GM13976 (cell line): ENCODE results near the gene KDM4B.
"Not testable (repeated sequence)": the region's sequence is repeated elsewhere in the genome, so short reads cannot be mapped to it uniquely, and the experiment has no call there.

Experiments
- DNase-seq: peaks from one replicate; pipeline ENCODE4 v3.0.0; 2012; ENCODE audit warnings: low spot score
- CTCF ChIP-seq: IDR thresholded peaks from 2 replicates; pipeline ENCODE4 v1.5.1; 2012; ENCODE audit warnings: borderline replicate concordance, mild to moderate bottlenecking; ENCODE audit not compliant: insufficient read depth; ENCODE audit errors: extremely low read depth, missing control alignments, control extremely low read depth
- in situ Hi-C: fragments of 300-500 bp; cut with MboI; formaldehyde crosslinking; loops from one replicate; pipeline ENCODE4 v1.12.0; 2022; ENCODE audit warnings: low sequenced_read_pairs, mixed read lengths, inconsistent platforms; ENCODE audit not compliant: unreplicated experiment

The KDM4B gene

DNA sequence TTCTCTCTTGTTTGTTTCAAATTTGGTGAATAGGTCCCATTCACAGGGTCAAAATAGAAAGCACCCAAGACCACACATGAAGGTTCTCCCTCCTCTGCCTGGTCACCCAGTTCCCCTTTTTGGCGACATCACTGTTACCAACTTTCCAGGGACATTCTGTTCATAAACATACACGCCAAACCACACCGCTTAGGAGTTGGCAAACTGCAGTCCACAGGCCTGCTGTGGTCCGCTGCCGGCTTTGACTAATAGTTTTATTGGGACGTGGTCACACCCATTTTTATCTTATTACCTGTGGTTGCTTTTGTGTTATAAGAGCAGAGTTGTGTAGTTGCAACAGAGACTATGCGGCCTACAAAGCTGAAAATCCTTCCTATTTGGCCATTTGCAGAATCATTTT, 35.4 kb upstream of the KDM4B start:
- in situ Hi-C loops = no loop called here
- DNase-seq = no peak
- TF ChIP-seq CTCF = no peak

DNA sequence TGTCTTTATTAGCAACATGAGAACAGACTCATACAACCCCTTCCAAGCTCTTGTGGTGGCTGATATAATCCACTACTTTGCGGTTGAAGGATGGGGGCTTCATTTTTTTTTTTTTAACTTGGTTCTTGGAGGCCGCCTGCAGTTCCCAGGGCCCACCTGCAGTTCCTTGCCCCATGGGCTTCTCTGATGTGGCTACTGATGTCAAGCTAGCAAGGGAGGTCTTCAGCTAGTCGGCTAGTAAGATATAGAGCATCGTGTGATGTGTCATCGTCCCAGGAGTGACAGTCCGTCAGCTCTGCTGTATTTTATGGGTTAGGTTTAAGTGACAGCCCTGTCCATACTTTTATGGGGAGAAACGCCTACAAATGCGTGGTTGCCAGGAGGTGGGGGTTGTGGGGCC, 33.5 kb upstream of the KDM4B start:
- TF ChIP-seq CTCF = no peak
- in situ Hi-C loops = no loop called here
- DNase-seq = no peak

GRCh38 chr19:4937060-4937459, 31.9 kb upstream of the KDM4B start:
- no peak for TF ChIP-seq CTCF
- in situ Hi-C loops = no loop called here
- DNase-seq = no peak

GRCh38 chr19:4938461-4938860, 30.5 kb upstream of the KDM4B start:
- in situ Hi-C loops, DNase-seq: not testable (repeated sequence)

DNA sequence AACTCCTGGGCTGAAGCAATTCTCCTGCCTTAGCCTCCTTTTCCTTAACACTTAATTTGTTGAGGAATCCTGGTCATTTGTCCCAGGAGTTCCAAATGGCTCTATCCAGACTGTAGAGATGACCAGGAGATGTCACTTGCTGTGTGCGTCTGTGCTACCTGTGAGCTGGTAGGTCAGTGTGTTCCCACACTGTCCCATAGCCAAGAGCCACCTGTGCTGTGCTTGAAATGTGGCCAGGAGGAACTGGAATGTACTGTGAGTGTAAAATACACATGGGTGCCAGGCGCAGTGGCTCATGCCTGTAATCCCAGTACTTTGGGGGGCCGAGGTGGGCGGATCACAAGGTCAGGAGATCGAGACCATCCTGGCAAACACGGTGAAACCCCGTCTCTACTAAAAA, 29.4 kb upstream of the KDM4B start:
- in situ Hi-C loops = no loop called here
- DNase-seq = no peak
- TF ChIP-seq CTCF = no peak

DNA sequence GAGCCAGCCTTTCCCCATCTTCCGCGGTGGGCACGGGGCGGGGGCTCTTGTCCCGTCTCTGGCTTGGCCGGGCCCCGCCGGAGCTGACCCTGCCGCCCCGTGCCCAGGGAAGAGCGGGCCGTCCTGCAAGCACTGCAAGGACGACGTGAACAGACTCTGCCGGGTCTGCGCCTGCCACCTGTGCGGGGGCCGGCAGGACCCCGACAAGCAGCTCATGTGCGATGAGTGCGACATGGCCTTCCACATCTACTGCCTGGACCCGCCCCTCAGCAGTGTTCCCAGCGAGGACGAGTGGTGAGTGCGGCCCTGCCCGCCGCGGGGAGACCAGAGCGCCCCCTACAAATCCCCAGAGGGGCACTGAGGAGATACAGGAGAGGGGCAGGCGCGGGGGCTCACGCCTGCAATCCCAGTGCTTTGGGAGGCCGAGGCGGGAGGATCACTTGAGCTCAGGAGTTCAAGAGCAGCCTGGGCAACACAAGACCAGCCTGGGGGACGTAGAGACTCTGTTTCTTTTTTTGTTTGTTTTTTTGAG, 27.2 kb upstream of the KDM4B start:
- DNase-seq, in situ Hi-C loops: not testable (repeated sequence)

DNA sequence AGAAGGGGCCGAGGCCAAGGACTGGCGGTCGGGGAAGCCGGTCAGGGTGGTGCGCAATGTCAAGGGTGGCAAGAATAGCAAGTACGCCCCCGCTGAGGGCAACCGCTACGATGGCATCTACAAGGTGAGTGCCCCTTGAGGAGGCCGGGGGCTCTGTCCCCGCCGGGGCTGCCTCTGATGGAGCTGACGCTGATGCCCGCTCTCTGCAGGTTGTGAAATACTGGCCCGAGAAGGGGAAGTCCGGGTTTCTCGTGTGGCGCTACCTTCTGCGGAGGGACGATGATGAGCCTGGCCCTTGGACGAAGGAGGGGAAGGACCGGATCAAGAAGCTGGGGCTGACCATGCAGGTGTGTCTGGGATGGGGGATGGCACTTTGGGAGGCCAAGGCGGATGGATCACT, 18.3 kb upstream of the KDM4B start:
- in situ Hi-C loops, DNase-seq: not testable (repeated sequence)

GRCh38 chr19:4951656-4952055, 17.3 kb upstream of the KDM4B start:
- DNase-seq = no peak
- TF ChIP-seq CTCF = no peak
- in situ Hi-C loops = no loop called here
